Activated naive CD4-positive, alpha-beta T cell treated with anti-CD3 and anti-CD28 coated beads, Interleukin-2, amount 10 ng/mL, durations not matched to agents 7 days and 5 days (primary cell): ENCODE results near the gene RFX3.
A peak's percentile ranks its signal among the peaks of the same experiment; 100 is the strongest.

Source experiments
- CTCF ChIA-PET: fragments of 350-600 bp; sonication (Branson Sonifier 250); formaldehyde crosslinking; loops from one replicate; lab custom pipeline; 2021; ENCODE audit warnings: antibody characterized with exemption; lab: Charles Lee
- DNase-seq: peaks from one replicate; pipeline ENCODE4 v3.0.0-alpha.2; 2020
- H3K27ac Mint-ChIP-seq: one replicate; pipeline ENCODE4 v1.8.0; 2021; ENCODE audit warnings: mild to moderate bottlenecking, moderate library complexity, mixed read lengths
- H3K27me3 Mint-ChIP-seq: one replicate; pipeline ENCODE4 v1.8.0; 2021; ENCODE audit warnings: mild to moderate bottlenecking, mixed read lengths
- H3K36me3 Mint-ChIP-seq: one replicate; pipeline ENCODE4 v1.8.0; 2021; ENCODE audit warnings: mixed read lengths
- H3K4me1 Mint-ChIP-seq: one replicate; pipeline ENCODE4 v1.8.0; 2021; ENCODE audit warnings: mixed read lengths
- H3K4me3 Mint-ChIP-seq: one replicate; pipeline ENCODE4 v1.8.0; 2021; ENCODE audit warnings: mild to moderate bottlenecking, moderate library complexity, mixed read lengths
- H3K9me3 Mint-ChIP-seq: one replicate; pipeline ENCODE4 v1.8.0; 2021; ENCODE audit warnings: mixed read lengths

Gene RFX3

GRCh38 chr9:3263698-3264097 lies 262.1 kb downstream of the RFX3 start:
- no peak for DNase-seq
- H3K9me3 Mint-ChIP-seq = no peaks in the 10 kb centered on the region
- CTCF ChIA-PET = no interaction called here
- no peaks in the 10 kb centered on the region for H3K36me3 Mint-ChIP-seq
- H3K27me3 Mint-ChIP-seq = no peaks in the 10 kb centered on the region
- no peaks in the 10 kb centered on the region for H3K4me1 Mint-ChIP-seq
- no peak overlapping the region for H3K4me3 Mint-ChIP-seq
- no peak overlapping the region for H3K27ac Mint-ChIP-seq

- DNase-seq = no peak
- CTCF ChIA-PET = no interaction called here
- Mint-ChIP-seq H3K9me3 (no peaks in the 10 kb centered on the region), H3K36me3 (no peaks in the 10 kb centered on the region), H3K27ac (no peak overlapping the region), H3K4me3 (no peak overlapping the region), H3K4me1 (no peaks in the 10 kb centered on the region), H3K27me3 (no peaks in the 10 kb centered on the region)
These were observed 262.8 kb downstream of the RFX3 start for GRCh38 chr9:3262826-3263529.

GRCh38 chr9:3261484-3261883 lies 264.3 kb downstream of the RFX3 start:
- H3K27me3 Mint-ChIP-seq = no peaks in the 10 kb centered on the region
- no peak overlapping the region for H3K27ac Mint-ChIP-seq
- no peaks in the 10 kb centered on the region for H3K9me3 Mint-ChIP-seq
- DNase-seq = no peak
- H3K4me1 Mint-ChIP-seq = peaks cover 4% of the 10 kb centered on the region
- no peaks in the 10 kb centered on the region for H3K36me3 Mint-ChIP-seq
- CTCF ChIA-PET = interaction anchor here (1.7 kb wide), 1 partner anchor 20 kb away, joined by 5 read pairs; no protein-coding TSS in a partner anchor
- H3K4me3 Mint-ChIP-seq = no peak overlapping the region

GRCh38 chr9:3256571-3257330 lies 269.1 kb downstream of the RFX3 start:
- peaks cover 10% of the 10 kb centered on the region for H3K36me3 Mint-ChIP-seq

GRCh38 chr9:3251309-3251708 lies 274.5 kb downstream of the RFX3 start:
- no peaks in the 10 kb centered on the region for H3K27me3 Mint-ChIP-seq
- H3K4me1 Mint-ChIP-seq = no peaks in the 10 kb centered on the region
- DNase-seq = no peak
- H3K27ac Mint-ChIP-seq = no peak overlapping the region
- CTCF ChIA-PET = no interaction called here
- H3K9me3 Mint-ChIP-seq = no peaks in the 10 kb centered on the region
- peaks cover 11% of the 10 kb centered on the region for H3K36me3 Mint-ChIP-seq
- no peak overlapping the region for H3K4me3 Mint-ChIP-seq

More at GRCh38 chr9:3256571-3257330, 269.1 kb downstream of the RFX3 start:
- no peak overlapping the region for H3K4me3 Mint-ChIP-seq
- CTCF ChIA-PET = no interaction called here
- no peak for DNase-seq
- no peak overlapping the region for H3K27ac Mint-ChIP-seq
- H3K27me3 Mint-ChIP-seq = no peaks in the 10 kb centered on the region
- peaks cover 4% of the 10 kb centered on the region for H3K4me1 Mint-ChIP-seq
- no peaks in the 10 kb centered on the region for H3K9me3 Mint-ChIP-seq

GRCh38 chr9:3250741-3251140 lies 275.1 kb downstream of the RFX3 start:
- H3K4me1 Mint-ChIP-seq = no peaks in the 10 kb centered on the region
- no peak overlapping the region for H3K4me3 Mint-ChIP-seq
- DNase-seq = no peak
- H3K27ac Mint-ChIP-seq = no peak overlapping the region
- H3K9me3 Mint-ChIP-seq = no peaks in the 10 kb centered on the region
- peaks cover 11% of the 10 kb centered on the region for H3K36me3 Mint-ChIP-seq
- CTCF ChIA-PET = interaction anchor here (1.5 kb wide), 1 partner anchor 10 kb away, joined by 3 read pairs; no protein-coding TSS in a partner anchor
- no peaks in the 10 kb centered on the region for H3K27me3 Mint-ChIP-seq

- no peaks in the 10 kb centered on the region for H3K27me3 Mint-ChIP-seq
- H3K36me3 Mint-ChIP-seq = peaks cover 3% of the 10 kb centered on the region
- H3K9me3 Mint-ChIP-seq = no peaks in the 10 kb centered on the region
- H3K4me1 Mint-ChIP-seq = no peaks in the 10 kb centered on the region
- H3K27ac Mint-ChIP-seq = no peak overlapping the region
- no peak overlapping the region for H3K4me3 Mint-ChIP-seq
- CTCF ChIA-PET = interaction anchor here (1.1 kb wide), 1 partner anchor 194 kb away, joined by 3 read pairs; no protein-coding TSS in a partner anchor
- DNase-seq = no peak
These were observed 278.6 kb downstream of the RFX3 start for GRCh38 chr9:3247211-3247610.

- peaks cover 3% of the 10 kb centered on the region for H3K36me3 Mint-ChIP-seq
- no peak overlapping the region for H3K4me3 Mint-ChIP-seq
- H3K27ac Mint-ChIP-seq = no peak overlapping the region
- no peaks in the 10 kb centered on the region for H3K27me3 Mint-ChIP-seq
- H3K9me3 Mint-ChIP-seq = no peaks in the 10 kb centered on the region
- DNase-seq = no peak
- CTCF ChIA-PET = no interaction called here
- no peaks in the 10 kb centered on the region for H3K4me1 Mint-ChIP-seq
These were observed 279.6 kb downstream of the RFX3 start for GRCh38 chr9:3246241-3246640.

GRCh38 chr9:3244963-3245653 lies 280.7 kb downstream of the RFX3 start:
- H3K27ac Mint-ChIP-seq = no peak overlapping the region
- CTCF ChIA-PET = interaction anchor here (1.3 kb wide), 1 partner anchor 196 kb away, joined by 9 read pairs; no protein-coding TSS in a partner anchor

GRCh38 chr9:3243683-3244082 lies 282.1 kb downstream of the RFX3 start:
- Mint-ChIP-seq H3K36me3 (peaks cover 3% of the 10 kb centered on the region), H3K27me3 (no peaks in the 10 kb centered on the region), H3K27ac (no peak overlapping the region), H3K9me3 (no peaks in the 10 kb centered on the region), H3K4me1 (no peaks in the 10 kb centered on the region), H3K4me3 (no peak overlapping the region)
- CTCF ChIA-PET = interaction anchor here (4.6 kb wide), 1 partner anchor 198 kb away, joined by 68 read pairs; no protein-coding TSS in a partner anchor
- DNase-seq = no peak

More at GRCh38 chr9:3244963-3245653, 280.7 kb downstream of the RFX3 start:
- no peak overlapping the region for H3K4me3 Mint-ChIP-seq
- H3K9me3 Mint-ChIP-seq = no peaks in the 10 kb centered on the region
- peaks cover 3% of the 10 kb centered on the region for H3K36me3 Mint-ChIP-seq
- DNase-seq = no peak
- H3K27me3 Mint-ChIP-seq = no peaks in the 10 kb centered on the region
- H3K4me1 Mint-ChIP-seq = no peaks in the 10 kb centered on the region

GRCh38 chr9:3241290-3241689 lies 284.5 kb downstream of the RFX3 start:
- no peak for DNase-seq
- H3K4me1 Mint-ChIP-seq = no peaks in the 10 kb centered on the region
- H3K36me3 Mint-ChIP-seq = peaks cover 1% of the 10 kb centered on the region
- H3K4me3 Mint-ChIP-seq = no peak overlapping the region
- CTCF ChIA-PET = interaction anchor here (0.6 to 4.6 kb wide), 13 partner anchors 9 to 492 kb away, joined by 3 to 68 read pairs (median 3); no protein-coding TSS in a partner anchor
- no peaks in the 10 kb centered on the region for H3K27me3 Mint-ChIP-seq
- H3K27ac Mint-ChIP-seq = no peak overlapping the region
- H3K9me3 Mint-ChIP-seq = no peaks in the 10 kb centered on the region

GRCh38 chr9:3240656-3241268 lies 285.0 kb downstream of the RFX3 start:
- Mint-ChIP-seq H3K27ac (no peak overlapping the region), H3K9me3 (no peaks in the 10 kb centered on the region), H3K36me3 (peaks cover 1% of the 10 kb centered on the region), H3K27me3 (no peaks in the 10 kb centered on the region), H3K4me1 (no peaks in the 10 kb centered on the region), H3K4me3 (no peak overlapping the region)
- CTCF ChIA-PET = interaction anchor here (0.6 to 4.6 kb wide), 12 partner anchors 9 to 492 kb away, joined by 3 to 68 read pairs (median 3); no protein-coding TSS in a partner anchor
- DNase-seq = peak; percentile 81

GRCh38 chr9:3239240-3239639 lies 286.6 kb downstream of the RFX3 start:
- H3K36me3 Mint-ChIP-seq = peaks cover 3% of the 10 kb centered on the region
- H3K4me1 Mint-ChIP-seq = no peaks in the 10 kb centered on the region
- no peaks in the 10 kb centered on the region for H3K9me3 Mint-ChIP-seq
- no peak for DNase-seq
- no peaks in the 10 kb centered on the region for H3K27me3 Mint-ChIP-seq
- H3K27ac Mint-ChIP-seq = no peak overlapping the region
- CTCF ChIA-PET = interaction anchor here (0.6 to 4.6 kb wide), 3 partner anchors 92 to 239 kb away, joined by 3 to 68 read pairs (median 3); no protein-coding TSS in a partner anchor
- H3K4me3 Mint-ChIP-seq = no peak overlapping the region
